ACHN (cell line): ENCODE measurements around the gene LMNTD2.

Source experiments
- DNase-seq: peaks from one replicate; pipeline ENCODE4 v3.0.0-alpha.2; 2015
- in situ Hi-C: cut with HindIII; loops from 2 replicates; pipeline ENCODE4 v1.10.0; 2017; ENCODE audit warnings: low sequenced_read_pairs, low pct_ligation_motif_present, low pct_unique_long_range_greater_than_20kb

The LMNTD2 gene

DNA sequence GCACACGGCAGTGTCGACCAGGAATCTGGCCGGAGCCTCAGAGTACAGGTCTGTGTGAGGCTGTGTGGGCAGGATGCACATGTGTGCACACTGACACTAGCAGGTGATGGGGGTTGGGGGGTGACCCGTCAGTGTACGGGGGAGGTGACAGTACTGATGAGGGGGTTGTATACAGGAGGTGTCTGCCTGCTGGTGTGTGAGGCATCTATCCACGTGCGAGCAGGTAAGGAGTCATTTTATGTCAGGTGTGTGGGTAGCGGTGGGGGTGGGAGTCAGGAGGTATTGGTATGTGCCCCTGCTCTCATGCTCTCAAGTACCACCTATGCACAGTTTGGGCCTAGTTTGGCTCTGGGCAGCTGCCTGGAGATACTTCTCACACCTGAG is 11.3 kb upstream of the LMNTD2 start:
- in situ Hi-C loops = no loop called here
- no peak for DNase-seq

- no peak for DNase-seq
- in situ Hi-C loops = no loop called here
Observed at GRCh38 chr11:569158-569885, 8.8 kb upstream of the LMNTD2 start.

GRCh38 chr11:568306-569157 is 8.0 kb upstream of the LMNTD2 start:
- peak; percentile 92 for DNase-seq
- in situ Hi-C loops = no loop called here

DNA sequence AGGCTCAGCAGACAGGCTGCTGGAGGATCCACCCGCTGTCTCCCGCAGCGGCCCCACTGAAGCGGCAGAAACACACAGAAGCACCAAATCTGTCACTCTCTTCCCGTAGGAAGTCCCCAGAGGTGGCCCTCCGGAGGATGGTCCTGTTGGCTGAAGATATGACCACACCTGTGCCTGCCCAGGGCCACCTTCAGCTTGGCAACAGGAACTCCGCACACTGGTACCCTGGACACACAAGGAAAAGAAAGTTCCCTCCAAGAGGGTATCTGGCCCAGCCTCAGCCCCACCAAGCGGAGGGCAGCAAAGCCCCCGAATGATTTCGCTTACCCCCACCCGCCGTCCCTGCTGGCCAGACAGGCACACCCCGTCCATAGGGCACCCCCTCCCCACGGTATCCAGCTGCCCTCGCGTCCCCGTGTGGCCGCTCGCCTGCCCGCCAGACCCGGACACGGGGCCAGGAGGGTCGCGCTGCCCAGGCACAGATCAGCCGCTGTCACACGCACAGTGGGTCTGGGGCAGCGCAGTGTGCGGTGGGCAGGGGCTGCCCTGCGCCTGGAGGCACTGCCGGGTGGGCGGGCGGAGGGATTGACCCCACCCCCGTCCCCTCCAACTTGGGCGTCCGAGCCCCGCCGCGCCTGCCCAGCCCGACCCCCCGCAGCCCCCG is 7.2 kb upstream of the LMNTD2 start:
- DNase-seq = no peak
- in situ Hi-C loops = no loop called here

GRCh38 chr11:567011-567628 is 6.6 kb upstream of the LMNTD2 start:
- DNase-seq = no peak
- in situ Hi-C loops = no loop called here

DNA sequence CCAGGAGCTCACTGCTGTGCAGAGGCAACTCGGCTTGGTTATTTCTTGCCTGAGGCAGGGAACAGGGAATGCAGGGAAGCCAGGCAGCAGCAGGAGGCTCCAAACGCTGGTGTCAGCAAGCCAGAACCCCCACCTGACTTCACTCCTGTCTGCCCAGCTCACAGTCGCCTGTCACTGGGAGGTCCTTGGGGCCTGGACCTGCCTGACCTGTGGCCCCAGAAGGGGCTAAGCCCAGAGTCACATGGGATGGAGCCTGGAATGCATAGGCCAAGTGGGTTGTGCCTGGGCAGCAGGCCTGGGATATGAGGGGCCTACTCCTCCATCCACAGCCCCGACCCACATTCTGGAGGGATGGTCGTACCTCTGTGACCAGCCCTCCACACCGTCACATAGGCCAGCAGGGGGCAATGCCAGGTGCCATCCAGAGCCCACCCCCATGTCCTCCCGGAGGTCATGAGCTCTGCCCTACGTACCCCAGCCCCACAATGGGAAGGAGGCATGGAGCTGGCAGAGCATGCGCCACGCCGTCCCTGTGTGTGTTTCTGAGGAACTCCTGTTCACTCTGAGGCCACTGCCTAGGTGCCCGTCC is 5.5 kb upstream of the LMNTD2 start:
- in situ Hi-C loops = no loop called here
- DNase-seq = no peak

DNA sequence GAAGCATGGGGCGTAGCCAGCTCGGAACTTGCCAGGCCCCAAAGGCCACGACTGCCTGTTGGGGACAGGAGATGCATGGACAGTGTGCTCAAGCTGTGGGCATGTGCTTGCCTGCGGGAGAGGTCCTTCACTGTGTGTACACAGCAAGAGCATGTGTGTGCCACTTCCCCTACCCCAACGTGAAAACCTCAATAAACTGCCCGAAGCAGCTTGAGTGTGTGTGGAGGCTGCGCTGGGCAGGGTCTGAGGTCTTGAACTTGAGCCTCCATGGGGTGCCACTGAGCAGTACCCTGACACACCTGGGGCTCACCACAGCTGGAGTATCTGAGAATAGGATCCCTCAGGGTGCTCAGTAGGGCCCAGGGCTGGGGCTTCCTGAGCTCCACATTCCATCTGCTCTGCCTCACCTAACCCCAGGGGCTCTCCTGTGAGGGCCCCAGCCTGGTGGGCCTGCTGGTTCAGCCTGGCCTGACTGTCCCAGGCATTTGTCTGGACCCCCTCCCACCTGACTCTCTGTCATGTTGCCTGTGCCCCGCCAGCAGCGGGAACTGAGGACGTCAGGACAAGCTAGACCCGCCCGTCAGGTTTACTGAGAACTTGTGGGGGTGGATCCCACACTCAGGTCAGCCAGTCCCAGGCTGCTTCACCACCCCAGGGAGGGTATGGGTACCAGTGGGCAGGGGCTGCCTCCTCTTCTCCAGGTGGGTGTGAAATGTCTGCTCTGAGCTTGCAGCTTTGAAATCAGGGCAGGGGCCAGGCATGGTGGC is 3.5 kb upstream of the LMNTD2 start:
- no peak for DNase-seq

GRCh38 chr11:563066-563811 is 2.7 kb upstream of the LMNTD2 start:
- in situ Hi-C loops = no loop called here
- no peak for DNase-seq

More for the DNA sequence above, 3.5 kb upstream of the LMNTD2 start:
- in situ Hi-C loops = no loop called here

DNA sequence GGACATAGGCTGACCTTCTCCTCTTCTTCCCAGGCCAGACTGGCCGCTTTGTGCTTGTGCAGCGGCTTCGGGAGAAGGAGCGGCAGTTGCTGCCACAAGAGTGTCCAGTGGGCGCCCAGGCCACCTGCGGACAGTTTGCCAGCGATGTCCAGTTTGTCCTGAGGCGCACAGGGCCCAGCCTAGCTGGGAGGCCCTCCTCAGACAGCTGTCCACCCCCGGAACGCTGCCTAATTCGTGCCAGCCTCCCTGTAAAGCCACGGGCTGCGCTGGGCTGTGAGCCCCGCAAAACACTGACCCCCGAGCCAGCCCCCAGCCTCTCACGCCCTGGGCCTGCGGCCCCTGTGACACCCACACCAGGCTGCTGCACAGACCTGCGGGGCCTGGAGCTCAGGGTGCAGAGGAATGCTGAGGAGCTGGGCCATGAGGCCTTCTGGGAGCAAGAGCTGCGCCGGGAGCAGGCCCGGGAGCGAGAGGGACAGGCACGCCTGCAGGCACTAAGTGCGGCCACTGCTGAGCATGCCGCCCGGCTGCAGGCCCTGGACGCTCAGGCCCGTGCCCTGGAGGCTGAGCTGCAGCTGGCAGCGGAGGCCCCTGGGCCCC is 1.6 kb upstream of the LMNTD2 start:
- DNase-seq = no peak
- in situ Hi-C loops = no loop called here

DNA sequence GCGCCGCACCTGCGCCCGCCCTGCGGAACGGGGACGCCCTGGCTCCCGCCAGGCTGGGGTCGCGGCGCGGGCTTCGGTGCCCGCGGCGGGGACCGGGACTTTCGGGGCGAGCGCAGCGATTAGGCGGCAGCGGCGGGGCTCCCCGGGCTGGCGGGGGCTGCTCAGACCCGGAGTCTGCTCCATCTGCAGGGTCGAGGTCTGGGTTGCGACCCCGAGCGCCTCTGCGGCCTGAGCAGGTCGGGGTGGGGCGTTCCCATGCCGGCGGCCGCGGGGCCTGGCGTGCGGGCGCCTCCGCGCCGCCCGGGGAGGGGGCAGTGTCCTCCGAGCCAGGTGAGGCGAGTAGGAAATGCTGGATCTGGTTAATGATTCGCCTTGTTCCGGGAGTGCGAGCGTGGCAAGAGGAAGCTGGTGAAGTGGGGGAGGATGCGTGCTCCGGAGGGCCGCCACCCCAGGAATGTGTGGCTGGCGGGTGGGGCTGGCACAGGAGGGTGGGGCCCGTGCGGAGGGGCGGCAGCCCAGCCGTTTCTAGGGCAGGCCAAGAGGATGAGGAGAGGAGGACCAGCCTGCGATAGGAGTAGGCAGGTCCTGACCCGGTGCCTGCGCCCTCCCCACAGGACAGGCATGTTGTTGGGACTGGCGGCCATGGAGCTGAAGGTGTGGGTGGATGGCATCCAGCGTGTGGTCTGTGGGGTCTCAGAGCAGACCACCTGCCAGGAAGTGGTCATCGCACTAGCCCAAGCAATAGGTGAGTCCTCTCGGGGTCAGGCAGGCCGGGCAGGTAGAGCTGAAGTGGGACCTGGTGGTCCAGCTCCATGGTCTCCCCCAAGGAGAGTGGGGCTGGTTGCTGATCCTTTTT is 838 bp upstream of the LMNTD2 start:
- peak; percentile 78 for DNase-seq
- in situ Hi-C loops = no loop called here

DNA sequence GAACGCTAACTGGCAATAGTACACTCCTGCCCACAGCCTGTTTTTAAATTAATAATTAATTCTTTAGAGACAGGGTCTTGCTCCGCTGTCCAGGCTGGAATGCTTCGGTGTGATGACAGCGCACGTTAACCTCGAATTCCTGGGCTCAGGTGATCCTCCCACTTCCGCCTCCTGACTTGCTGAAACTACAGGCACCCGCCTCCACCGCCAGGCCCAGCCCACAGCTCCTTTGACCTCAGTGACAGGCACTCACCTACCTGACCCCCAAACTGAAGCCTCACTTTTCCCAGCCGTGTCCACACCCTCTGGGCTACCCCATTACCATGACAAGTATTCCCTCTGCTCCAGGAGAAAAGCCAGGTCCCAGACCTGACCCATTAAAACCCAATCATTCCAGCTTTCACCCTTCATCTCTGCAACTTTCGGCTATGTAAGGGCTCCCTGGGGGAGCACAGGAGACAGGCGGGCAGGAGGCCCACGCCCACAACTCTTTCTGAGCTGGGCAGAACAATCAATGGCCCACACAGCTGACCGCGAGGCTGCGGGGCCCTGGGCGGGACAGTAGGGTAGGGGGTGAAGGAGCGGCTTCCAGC is 730 bp downstream of the LMNTD2 start:
- no peak for DNase-seq
- in situ Hi-C loops = no loop called here

DNA sequence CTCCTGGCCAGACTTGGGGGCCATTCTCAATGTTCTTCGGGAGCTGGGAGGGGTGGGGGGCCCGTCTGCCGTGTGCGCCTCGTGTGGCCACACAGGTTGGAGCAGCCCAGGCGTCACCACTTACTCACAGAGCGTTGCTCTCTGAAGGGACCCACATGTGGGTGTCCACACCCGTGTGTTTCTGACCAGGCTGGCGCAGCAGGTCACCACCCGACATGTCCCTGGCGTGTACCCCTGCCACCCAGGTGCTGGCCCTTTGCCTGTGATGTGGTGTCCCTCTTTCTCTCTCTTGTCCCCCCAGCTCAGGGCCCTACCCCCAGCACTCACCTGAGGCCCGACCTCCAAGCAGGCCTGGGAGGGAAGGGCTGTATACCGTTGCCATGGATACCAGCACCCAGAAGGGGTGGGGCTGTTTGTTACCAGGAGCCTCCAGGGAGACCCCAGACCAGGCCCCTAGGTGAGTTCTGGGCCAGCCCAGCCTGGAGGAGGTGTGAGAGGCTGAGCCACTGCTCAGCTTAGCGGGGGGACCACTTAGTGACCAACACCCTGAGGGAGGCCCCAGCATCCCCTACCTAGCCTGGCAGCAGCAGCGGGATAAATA is 1.4 kb downstream of the LMNTD2 start:
- in situ Hi-C loops = no loop called here
- DNase-seq = no peak

DNA sequence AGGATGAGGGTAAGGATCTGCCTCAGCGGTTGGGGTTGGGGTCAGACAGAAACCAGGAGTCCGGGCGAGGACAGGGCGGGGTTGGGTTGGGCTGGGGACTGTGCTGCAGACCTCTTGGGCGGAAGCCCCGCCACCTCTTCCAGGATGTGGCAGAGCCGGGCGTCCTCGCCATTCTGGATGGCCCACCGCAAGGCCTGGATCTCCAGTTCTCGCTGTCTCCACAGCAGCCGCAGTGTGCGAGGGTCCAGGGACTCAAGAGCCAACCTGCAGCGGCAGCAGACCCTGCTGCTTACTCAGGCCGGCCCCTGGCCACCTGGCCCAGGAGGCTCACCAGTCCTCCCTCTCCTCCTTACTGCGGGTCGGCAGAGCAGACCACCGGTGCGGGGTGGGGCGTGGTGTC is 2.0 kb downstream of the LMNTD2 start:
- no peak for DNase-seq
- in situ Hi-C loops = no loop called here

DNA sequence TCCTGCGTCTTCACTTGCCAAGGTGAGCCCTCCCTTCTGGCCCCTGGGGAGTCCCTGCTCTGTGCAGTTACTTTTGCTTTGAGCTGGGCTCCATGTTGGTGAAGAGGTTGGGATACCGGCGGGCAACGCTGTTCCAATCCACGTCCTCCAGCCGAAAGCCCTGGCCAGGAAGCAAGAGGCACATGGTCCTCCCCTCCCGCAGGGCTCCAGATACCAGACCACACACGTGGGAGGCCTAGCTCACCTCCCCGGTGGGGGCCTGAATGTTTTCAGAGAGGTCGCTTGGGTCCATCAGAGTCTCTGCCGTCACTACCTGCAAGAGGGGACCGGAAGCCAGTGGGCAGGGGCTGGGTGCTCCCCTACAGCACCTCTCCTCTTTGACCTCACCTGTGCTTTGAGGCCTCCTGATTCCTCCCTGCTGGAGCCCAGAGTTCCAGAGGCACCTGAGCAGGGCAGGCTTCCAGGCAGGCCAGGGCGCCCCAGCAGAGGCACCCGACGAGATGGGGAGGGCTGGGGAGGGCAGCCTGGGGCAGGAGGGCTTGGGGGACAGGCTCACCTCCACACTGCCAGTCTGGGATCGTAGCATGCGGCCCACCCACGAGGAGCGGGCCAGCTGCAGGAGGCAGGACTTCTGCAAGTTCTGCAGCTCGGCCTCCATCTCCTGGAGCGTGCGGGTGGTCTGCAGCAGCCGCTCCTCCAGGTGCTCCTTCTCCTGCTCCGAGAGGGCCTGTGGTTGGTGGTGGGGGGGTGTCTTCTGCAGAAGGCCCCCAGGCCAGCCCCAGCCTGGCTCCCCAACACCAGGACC is 3.0 kb downstream of the LMNTD2 start:
- in situ Hi-C loops = no loop called here
- no peak for DNase-seq
